Vagina (tissue), 2 donors: Measurements from ENCODE around the gene SHLD1. TPM values are rescaled to one million over a fixed set of nuclear protein-coding genes. Genes with fewer than 3 reads are reported as not detected.
"Not testable (repeated sequence)": the region's sequence is repeated elsewhere in the genome, so short reads cannot be mapped to it uniquely, and the experiment has no call there.

Experiments
- DNase-seq, 2 donors: peaks; one replicate each; pipeline ENCODE4 v3.0.0-alpha.2; 2017; ENCODE audit errors: extremely low spot score in 2 of 2
- H3K27ac ChIP-seq: fragments of 200-600 bp; sonication (generic); one replicate; pipeline ENCODE4 v1.5.1; 2019
- H3K27me3 ChIP-seq: fragments of 200-600 bp; sonication (generic); one replicate; pipeline ENCODE4 v1.5.1; 2019
- H3K36me3 ChIP-seq, 2 donors: fragments of 200-600 bp; sonication (generic); one replicate each; pipeline ENCODE4 v1.5.1; 2017 to 2019
- H3K4me1 ChIP-seq: fragments of 200-600 bp; sonication (generic); one replicate; pipeline ENCODE4 v1.5.1; 2019
- H3K4me3 ChIP-seq, 2 donors: fragments of 200-600 bp; sonication (generic); 1 replicate in 1 of 2; 2 replicates in 1 of 2; pipeline ENCODE4 v1.5.1; 2016 to 2019
- H3K9me3 ChIP-seq: fragments of 200-600 bp; sonication (generic); one replicate; pipeline ENCODE4 v1.5.1; 2019
- POLR2A ChIP-seq, 2 donors: fragments of 450-650 bp; IDR thresholded peaks; one replicate each; pipeline ENCODE4 v1.6.1; 2017; ENCODE audit warnings: antibody characterized with exemption in 2 of 2, mild to moderate bottlenecking in 2 of 2, moderate library complexity in 2 of 2
- POLR2AphosphoS5 ChIP-seq, 2 donors: sonication (generic); formaldehyde crosslinking; IDR thresholded peaks; one replicate each; pipeline ENCODE4 v1.9.0; 2017; ENCODE audit warnings: antibody characterized with exemption in 2 of 2, mild to moderate bottlenecking in 2 of 2, low read depth in 1 of 2; ENCODE audit not compliant: insufficient read depth in 1 of 2
- intact Hi-C: fragments of 100-400 bp; cut with DNase I; formaldehyde crosslinking; loops from one replicate; pipeline ENCODE4 v1.15.1; 2023
- total RNA-seq: library from RNA; depleted of rRNA; stranded (reverse); fragments of >200 nt; gene quantifications from one replicate; pipeline ENCODE4 v1.2.3, GENCODE V29; 2016
- TF ChIP-seq, protein P1 (sequence below), 3 experiments: fragments of 450-650 bp in 2 of 3; fragments of 200-600 bp in 1 of 3; sonication (generic) in 1 of 3; IDR thresholded peaks; one replicate each; pipeline ENCODE4 v1.5.1; 2017 to 2019; ENCODE audit warnings: antibody characterized with exemption in 3 of 3, mild to moderate bottlenecking in 2 of 3, moderate library complexity in 2 of 3

The SHLD1 gene
- total RNA-seq, 1 donor from 2014 or later: 0.98 TPM

GRCh38 chr20:5779071-5779900, 29.1 kb downstream of the SHLD1 start:
- peaks cover 6% of the 10 kb centered on the region for H3K4me1 ChIP-seq
- H3K36me3 ChIP-seq: peaks cover 0 to 7% of the 10 kb centered on the region in 2 donors
- H3K4me3 ChIP-seq: no peak overlapping the region
- no peak for DNase-seq
- no peak overlapping the region for H3K27ac ChIP-seq
- intact Hi-C loops: no loop called here
- no peaks in the 10 kb centered on the region for H3K27me3 ChIP-seq
- no peak for TF ChIP-seq POLR2AphosphoS5 (IDR thresholded peaks at IDR 0.05; ENCODE audit: insufficient read depth in 1 of 2, low read depth in 1 of 2)
- no peak for TF ChIP-seq POLR2A (IDR thresholded peaks at IDR 0.05)
- TF ChIP-seq, protein P1, sequence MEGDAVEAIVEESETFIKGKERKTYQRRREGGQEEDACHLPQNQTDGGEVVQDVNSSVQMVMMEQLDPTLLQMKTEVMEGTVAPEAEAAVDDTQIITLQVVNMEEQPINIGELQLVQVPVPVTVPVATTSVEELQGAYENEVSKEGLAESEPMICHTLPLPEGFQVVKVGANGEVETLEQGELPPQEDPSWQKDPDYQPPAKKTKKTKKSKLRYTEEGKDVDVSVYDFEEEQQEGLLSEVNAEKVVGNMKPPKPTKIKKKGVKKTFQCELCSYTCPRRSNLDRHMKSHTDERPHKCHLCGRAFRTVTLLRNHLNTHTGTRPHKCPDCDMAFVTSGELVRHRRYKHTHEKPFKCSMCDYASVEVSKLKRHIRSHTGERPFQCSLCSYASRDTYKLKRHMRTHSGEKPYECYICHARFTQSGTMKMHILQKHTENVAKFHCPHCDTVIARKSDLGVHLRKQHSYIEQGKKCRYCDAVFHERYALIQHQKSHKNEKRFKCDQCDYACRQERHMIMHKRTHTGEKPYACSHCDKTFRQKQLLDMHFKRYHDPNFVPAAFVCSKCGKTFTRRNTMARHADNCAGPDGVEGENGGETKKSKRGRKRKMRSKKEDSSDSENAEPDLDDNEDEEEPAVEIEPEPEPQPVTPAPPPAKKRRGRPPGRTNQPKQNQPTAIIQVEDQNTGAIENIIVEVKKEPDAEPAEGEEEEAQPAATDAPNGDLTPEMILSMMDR (IDR thresholded peaks at IDR 0.05): no peak
- no peaks in the 10 kb centered on the region for H3K9me3 ChIP-seq

- Histone ChIP-seq H3K9me3 (no peaks in the 10 kb centered on the region), H3K4me1 (peaks cover 6% of the 10 kb centered on the region), H3K4me3 (no peak overlapping the region), H3K36me3 (no peaks in the 10 kb centered on the region), H3K27ac (no peak overlapping the region), H3K27me3 (no peaks in the 10 kb centered on the region)
- TF ChIP-seq POLR2AphosphoS5 (IDR thresholded peaks at IDR 0.05; ENCODE audit: insufficient read depth in 1 of 2, low read depth in 1 of 2): no peak
- TF ChIP-seq, protein P1 (IDR thresholded peaks at IDR 0.05): no peak
- no peak for DNase-seq
- intact Hi-C loops: loop anchor here (10.0 kb wide), 1 partner anchor 206 kb away; no protein-coding TSS in a partner anchor
Observed at GRCh38 chr20:5780846-5781217, 30.6 kb downstream of the SHLD1 start.

DNA sequence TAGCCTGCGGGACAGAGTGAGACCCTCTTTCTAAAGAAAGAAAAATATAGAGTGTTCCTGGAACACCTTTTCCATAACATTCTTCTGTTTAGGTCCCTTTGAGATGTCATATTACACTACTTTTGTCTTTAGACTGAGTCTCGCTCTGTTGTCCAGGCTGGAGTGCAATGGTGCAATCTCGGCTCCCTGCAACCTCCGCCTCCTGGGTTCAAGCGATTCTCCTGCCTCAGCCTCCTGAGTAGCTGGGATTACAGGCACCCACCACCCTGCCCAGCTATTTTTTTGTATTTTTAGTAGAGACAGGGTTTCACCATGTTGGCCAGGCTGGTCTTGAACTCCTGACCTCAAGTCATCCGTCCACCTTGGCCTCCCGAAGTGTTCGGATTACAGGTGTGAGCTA, 31.2 kb downstream of the SHLD1 start:
- not testable (repeated sequence) for H3K9me3 ChIP-seq, H3K27ac ChIP-seq, H3K4me3 ChIP-seq, H3K27me3 ChIP-seq, H3K4me1 ChIP-seq, DNase-seq, H3K36me3 ChIP-seq
- intact Hi-C loops: loop anchor here (10.0 kb wide), 1 partner anchor 207 kb away; no protein-coding TSS in a partner anchor

DNA sequence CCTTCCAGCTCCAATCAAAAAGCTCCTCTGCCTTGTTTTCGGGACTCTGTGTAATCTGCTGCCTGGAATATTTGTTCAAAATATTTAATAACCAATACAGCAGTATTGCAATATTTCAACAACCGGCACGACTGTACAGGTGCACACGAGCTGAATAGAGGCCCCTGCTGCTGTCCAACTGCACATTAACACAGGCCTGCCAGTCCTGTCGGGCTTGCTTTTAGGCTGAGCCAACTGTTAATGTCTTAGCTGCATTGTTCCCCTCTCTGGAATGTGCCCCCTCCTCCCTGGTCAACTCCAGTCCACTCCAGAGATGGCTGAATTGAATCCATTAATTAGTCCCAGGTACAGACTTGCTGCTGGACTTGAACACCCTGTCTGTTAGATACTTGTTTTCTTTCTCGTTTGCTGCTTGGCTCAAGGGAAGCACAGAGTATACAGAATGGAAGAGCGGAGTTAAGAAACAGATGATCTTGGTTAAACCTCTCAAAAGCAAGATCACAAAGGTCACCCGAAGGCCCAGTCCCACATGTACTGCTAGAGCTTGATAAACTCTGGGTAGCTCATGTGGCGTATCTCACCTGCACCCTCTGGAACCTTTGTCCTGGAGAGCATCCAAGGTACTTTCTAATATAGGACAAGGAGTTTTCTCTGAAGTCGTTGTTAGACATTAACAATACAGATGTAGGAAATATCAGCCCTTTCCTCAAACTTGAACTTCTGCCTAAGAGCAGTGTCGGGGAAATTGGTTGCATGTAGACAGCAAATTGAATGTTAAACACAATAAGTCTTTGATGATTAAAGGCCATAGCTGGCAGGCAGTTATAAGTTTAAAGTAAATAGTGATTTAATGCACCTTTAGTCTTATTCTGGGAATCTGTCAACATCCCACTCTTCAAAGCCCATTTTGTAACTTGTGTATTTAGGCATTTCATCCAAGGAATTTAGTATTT, 31.9 kb downstream of the SHLD1 start:
- Histone ChIP-seq H3K27me3 (no peaks in the 10 kb centered on the region), H3K4me3 (no peak overlapping the region), H3K27ac (no peak overlapping the region), H3K9me3 (no peaks in the 10 kb centered on the region), H3K4me1 (peaks cover 7% of the 10 kb centered on the region), H3K36me3 (no peaks in the 10 kb centered on the region)
- no peak for DNase-seq
- intact Hi-C loops: loop anchor here (10.0 kb wide), 1 partner anchor 207 kb away; no protein-coding TSS in a partner anchor
- TF ChIP-seq, protein P1 (IDR thresholded peaks at IDR 0.05): no peak
- TF ChIP-seq POLR2AphosphoS5 (IDR thresholded peaks at IDR 0.05; ENCODE audit: insufficient read depth in 1 of 2, low read depth in 1 of 2) (no peak), POLR2A (IDR thresholded peaks at IDR 0.05) (no peak)

DNA sequence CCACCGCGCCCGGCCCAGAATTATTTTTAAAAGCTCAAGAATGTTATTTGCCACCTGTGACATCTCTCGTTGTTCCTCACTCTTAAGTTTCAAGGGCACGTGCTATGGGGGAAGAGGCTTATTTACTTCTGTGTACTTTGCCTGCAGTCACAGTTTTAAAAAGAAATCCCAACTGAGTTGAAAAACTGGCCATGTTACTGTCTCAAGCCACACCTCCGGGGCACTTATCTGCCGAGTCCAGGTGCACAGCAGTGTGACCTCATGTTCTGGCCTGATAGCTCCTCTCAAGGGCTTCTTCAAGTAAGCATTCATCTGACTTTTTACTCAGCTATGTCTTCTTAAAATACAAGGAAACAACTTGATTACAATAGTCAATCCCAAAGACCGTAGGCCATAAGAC, 34.5 kb downstream of the SHLD1 start:
- no peak overlapping the region for H3K4me3 ChIP-seq
- intact Hi-C loops: loop anchor here (10.0 kb wide), 1 partner anchor 210 kb away; no protein-coding TSS in a partner anchor
- H3K4me1 ChIP-seq: peaks cover 12% of the 10 kb centered on the region
- TF ChIP-seq POLR2AphosphoS5 (IDR thresholded peaks at IDR 0.05; ENCODE audit: insufficient read depth in 1 of 2, low read depth in 1 of 2) (no peak), POLR2A (IDR thresholded peaks at IDR 0.05) (no peak)
- TF ChIP-seq, protein P1 (IDR thresholded peaks at IDR 0.05): no peak
- no peak for DNase-seq
- H3K27ac ChIP-seq: no peak overlapping the region
- no peaks in the 10 kb centered on the region for H3K27me3 ChIP-seq
- H3K36me3 ChIP-seq: no peaks in the 10 kb centered on the region
- H3K9me3 ChIP-seq: no peaks in the 10 kb centered on the region
